NCI-H2227 (cell line): ENCODE results near the gene BIN1.
A peak's percentile ranks its signal among the peaks of the same experiment; 100 is the strongest.

Source experiments
- DNase-seq: peaks from one replicate; lab custom pipeline; 2025; ENCODE audit not compliant: unreplicated experiment; lab: John Stamatoyannopoulos, UW

BIN1 gene

GRCh38 chr2:127105656-127106456, 1.1 kb downstream of the BIN1 start:
- peak; percentile 36 for DNase-seq

DNA sequence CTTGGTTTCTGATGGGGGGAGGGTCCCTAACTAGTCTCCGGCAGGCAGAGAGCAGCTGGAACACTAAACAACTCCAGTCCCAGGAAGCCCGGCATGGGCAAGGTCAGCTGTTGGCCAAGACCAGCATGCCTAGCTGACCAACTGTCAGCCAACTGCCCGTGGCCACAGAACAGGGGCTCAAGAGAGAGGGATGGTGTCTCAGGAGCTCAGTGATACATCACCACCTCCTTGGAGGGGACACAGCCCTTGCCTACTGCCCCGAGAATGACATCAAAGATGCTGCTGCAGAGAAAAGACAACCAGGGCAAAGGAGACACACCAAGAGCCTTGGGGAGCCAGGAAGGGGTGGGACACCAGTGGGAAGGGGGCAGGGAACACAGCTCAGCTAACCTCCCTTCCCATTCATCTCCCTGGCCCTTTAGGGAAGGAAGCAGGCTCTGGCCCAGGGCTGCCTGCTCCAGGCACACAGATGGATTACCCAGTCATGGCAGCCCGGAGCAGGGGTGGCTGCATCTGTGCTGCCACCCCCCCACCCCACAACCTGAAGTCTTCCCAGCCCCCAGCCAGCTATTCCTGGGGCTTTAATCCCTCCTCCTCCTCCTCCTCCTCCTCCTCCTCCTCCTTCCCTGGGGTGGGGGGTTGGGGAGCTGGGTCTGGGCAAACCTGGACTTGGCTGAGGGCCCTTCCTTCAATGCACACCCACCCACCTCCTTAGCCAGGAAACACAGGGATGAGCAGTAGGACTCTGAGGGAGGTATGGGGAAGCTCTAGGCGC, 1.9 kb downstream of the BIN1 start:
- no peak for DNase-seq

DNA sequence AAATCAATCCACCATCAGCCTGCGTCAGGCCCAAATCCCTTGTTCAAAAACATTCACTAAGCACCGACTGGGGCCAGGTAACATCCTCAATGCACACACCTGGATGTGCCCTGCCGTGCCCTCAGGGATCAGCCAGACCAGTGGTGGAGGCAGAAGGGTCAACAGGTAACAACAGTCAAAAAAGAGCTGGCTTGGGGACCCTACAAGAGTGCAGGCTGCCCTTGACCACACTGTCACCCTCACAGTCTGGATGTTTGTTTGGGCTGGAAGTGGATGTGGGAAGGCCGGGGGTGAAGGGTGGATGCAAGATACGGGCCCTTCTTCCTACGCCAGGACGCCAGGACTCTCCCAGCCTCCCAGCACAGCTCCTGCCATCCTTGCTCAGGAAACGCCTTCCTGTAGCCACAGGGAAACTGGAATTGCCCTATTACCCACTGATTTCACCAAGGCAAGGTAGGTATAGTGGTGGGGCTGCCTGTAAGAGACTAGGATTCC, 2.7 kb downstream of the BIN1 start:
- DNase-seq, result no peak

- DNase-seq, result no peak
Observed at GRCh38 chr2:127103243-127104165, 3.5 kb downstream of the BIN1 start.

GRCh38 chr2:127102521-127103242, 4.3 kb downstream of the BIN1 start:
- no peak for DNase-seq

DNA sequence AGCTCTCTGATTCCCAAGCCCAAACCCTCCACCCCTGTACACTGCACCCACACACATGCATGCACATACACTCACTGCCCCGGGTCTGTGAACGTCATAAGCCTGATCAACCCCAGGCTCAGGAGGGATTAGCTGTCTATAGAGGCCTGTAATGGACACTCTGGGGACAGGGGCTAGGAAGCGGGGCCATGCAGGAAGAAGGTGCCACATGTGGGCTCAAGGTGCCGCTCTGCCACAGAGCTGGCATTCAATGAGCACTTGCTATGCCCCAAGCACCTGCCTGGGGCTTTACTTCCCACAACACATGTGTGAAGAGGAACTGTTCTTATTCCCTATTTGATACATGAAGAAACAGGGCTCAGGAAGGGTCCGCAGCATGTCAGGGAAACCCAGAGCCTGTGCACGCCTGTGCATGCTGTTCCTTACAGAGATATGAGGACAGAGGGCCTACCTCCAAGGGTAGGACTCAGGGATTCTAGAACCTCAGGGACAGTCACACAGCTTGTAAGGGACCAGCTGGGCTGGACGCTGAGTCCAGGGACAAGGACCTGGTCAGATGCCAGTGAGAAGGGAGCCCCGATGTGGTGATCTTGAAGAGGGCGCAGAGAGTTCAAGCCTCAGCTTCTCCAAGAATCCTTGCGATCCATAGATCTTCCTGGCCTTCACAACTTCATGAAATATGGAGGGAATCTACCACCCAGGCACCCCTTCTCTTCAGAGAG, 5.0 kb downstream of the BIN1 start:
- DNase-seq, result no peak

DNA sequence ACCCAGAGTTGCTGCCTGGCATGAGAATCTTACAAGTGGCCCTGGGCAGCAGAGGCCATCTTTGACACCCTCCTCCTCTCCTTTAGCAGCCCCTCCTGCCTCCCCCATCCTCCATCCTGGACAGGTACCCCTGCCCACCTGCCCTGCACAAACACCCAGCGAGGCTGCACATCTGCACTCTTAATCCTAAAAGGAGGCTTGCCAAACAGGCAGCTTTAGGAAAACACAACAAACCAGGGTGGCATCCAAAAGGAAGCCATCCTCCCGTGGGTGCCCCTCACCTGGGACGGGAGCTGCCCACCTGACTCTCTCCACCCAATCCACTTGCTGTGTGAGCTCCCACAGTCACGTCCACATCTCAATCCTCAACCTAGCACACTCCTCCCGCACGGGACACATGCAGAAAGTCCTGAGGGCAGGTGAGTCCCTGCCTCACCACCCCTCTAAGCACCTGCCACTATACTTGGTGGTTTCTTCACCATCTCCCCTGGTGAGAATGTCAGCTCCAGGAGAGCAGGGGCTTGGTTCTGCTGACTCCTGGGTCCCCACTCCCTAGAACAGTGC, 5.8 kb downstream of the BIN1 start:
- no peak for DNase-seq

DNA sequence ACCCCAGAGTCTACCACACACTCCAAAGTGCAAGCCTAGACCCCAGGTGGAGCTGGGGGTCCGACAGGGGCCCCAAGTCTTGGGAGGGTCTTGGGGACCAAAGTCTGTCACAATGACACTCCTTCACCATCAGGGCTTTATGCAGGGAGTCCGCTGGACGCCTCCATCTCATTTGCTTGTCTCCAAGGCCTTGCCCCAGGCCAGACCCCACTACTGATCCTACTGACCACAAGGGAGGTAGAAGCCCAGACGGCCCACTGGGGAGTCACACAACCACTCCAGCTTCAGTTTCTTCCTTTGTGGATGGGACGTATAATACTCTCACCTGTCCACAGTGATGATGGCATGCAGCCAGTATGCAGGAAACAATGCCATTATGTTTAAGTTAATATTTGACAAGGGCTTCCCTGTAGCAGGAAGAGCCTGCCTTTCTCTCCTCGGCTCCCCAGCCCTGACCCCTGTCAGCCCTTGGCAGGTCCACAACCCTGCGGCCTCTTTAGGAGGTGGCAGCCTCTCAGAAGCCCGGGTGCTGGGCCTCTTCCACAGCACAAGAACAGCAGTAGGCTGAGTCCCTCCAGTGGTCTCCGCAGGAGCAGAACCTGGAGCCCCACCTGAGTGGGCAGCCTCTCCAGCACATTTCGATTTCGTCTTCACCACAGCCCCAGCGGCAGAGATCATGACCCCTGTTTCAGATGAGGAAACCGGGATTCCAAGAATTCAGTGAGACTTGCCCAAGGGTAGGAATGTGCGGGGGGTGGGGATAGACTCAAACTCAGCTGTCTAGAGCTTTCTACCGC, 6.5 kb downstream of the BIN1 start:
- no peak for DNase-seq

GRCh38 chr2:127098711-127099110, 8.2 kb downstream of the BIN1 start:
- no peak for DNase-seq

GRCh38 chr2:127097841-127098651, 8.9 kb downstream of the BIN1 start:
- no peak for DNase-seq

GRCh38 chr2:127097471-127097765, 9.5 kb downstream of the BIN1 start:
- no peak for DNase-seq

GRCh38 chr2:127096718-127097470, 10.1 kb downstream of the BIN1 start:
- DNase-seq, result no peak

- DNase-seq, result no peak
Observed at GRCh38 chr2:127096280-127096679, 10.7 kb downstream of the BIN1 start.

DNA sequence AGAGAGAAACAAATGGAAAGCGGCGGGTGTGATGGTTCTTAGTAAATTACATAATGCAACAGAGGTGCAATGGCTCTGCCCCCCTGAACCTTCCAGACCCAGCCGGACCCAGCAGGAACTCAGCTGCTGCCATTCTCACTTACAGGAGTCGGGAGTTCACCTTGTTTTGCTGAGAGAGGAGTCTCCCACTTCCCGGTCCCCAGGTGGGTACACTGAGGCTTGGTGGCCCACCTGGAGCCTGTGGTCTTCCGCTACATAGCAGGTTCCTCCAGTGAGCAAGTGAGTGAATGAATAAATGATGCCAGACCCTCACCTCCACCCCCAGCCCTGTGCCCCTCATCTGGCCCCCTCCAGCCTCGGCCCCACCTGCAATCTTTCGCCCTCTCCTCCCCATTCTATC, 11.2 kb downstream of the BIN1 start:
- DNase-seq, result no peak

DNA sequence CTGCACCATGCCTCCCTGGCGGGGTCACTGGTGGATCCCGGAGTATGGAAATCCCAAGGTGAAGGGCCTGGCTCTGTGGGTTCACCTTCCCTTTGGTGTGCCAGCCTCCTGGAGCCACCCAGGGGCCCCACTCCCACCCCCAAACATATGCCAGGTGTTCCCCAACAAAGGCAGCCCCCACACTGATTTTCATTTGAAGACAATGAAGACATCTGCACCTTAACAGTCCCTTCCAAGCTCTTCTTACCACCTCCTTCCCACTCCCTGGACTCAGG, 11.7 kb downstream of the BIN1 start:
- no peak for DNase-seq

DNA sequence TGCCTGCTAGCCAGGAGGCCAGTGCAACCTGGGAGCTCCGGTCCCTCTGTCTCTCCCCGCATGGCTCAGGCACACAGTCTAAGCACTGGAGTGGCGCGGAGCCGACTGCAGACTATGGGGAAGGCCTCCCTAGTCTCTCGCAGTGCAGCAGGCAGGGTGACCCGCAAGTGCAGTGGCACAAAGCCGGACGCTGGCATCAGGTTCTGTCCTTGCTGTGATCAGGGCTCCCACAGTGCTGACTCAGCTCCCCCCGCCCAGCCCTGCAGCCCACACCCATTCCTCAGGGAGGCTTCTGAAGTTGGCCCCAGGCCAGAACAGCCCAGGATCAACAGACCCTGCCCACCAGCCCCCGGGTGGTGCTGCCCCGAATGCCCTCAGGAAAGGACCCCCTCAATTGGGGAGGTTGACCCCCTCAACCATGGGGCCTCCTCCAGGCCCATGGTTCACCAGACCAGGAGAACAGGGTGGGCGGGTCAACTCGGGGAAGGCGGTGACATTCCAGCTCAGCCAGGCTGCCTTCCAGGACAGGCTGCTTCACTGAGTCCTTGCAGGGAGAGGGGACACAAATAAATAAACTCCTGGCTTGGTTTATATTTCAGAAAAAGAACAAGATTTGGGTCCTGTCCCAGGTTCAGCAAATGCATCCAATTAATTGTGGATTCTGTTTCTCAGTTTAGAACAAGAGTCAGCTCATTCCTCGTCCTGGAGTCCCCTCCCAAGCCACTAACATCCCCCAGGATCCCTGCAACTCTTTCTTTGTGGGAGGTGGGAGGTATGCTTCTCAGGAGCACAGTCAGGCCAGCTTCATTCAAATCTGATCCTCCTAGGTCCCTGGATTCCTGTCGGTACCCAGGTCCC, 12.2 kb downstream of the BIN1 start:
- no peak for DNase-seq
